GM12874 (cell line): Measurements from ENCODE around the gene TRPM4.
A peak's percentile ranks its signal among the peaks of the same experiment; 100 is the strongest.

Experiments used
- CTCF ChIP-seq: IDR thresholded peaks from 2 replicates; pipeline ENCODE4 v1.5.1; 2011; ENCODE audit warnings: low read depth, mild to moderate bottlenecking, control low read depth, low read length, moderate library complexity; ENCODE audit not compliant: insufficient read depth

The TRPM4 gene

GRCh38 chr19:49224879-49225278, 67.3 kb downstream of the TRPM4 start:
- peak; percentile 46 for TF ChIP-seq CTCF

GRCh38 chr19:49229416-49229815, 71.8 kb downstream of the TRPM4 start:
- no peak for TF ChIP-seq CTCF

- TF ChIP-seq CTCF, result no peak
Observed at GRCh38 chr19:49231389-49231788, 73.8 kb downstream of the TRPM4 start.

- no peak for TF ChIP-seq CTCF
Observed at GRCh38 chr19:49231804-49232203, 74.2 kb downstream of the TRPM4 start.

- TF ChIP-seq CTCF, result no peak
Observed at GRCh38 chr19:49233163-49233562, 75.6 kb downstream of the TRPM4 start.

- no peak for TF ChIP-seq CTCF
Observed at GRCh38 chr19:49241769-49242168, 84.2 kb downstream of the TRPM4 start.

- TF ChIP-seq CTCF, result no peak
Observed at GRCh38 chr19:49243129-49243528, 85.5 kb downstream of the TRPM4 start.

- no peak for TF ChIP-seq CTCF
Observed at GRCh38 chr19:49243726-49244125, 86.1 kb downstream of the TRPM4 start.
